ENCODE measurements around the gene KRT31.
A peak's percentile ranks its signal among the peaks of the same experiment; 100 is the strongest.
"Not testable (repeated sequence)": the region's sequence is repeated elsewhere in the genome, so short reads cannot be mapped to it uniquely, and the experiment has no call there.

Gene KRT31

GRCh38 chr17:41396996-41397660 lies at the start of gene KRT31:
KRT31 (minus strand) TSS chr17:41397608; CDS start chr17:41397539, 69 bp downstream.
- DNase-seq = no peak

- DNase-seq = no peak
These were observed 49.4 kb upstream of the KRT31 start for GRCh38 chr17:41446806-41447205.

- no peak for DNase-seq
These were observed 47.2 kb upstream of the KRT31 start for GRCh38 chr17:41444640-41445039.

- no peak for DNase-seq
These were observed 46.8 kb upstream of the KRT31 start for GRCh38 chr17:41444186-41444585.

GRCh38 chr17:41442739-41443138 lies 45.3 kb upstream of the KRT31 start:
- DNase-seq = no peak

- no peak for DNase-seq
These were observed 43.2 kb upstream of the KRT31 start, which contains the start of gene KRT38 for GRCh38 chr17:41440531-41441033. KRT38 (minus strand) TSS chr17:41440983; CDS start chr17:41440921, 62 bp downstream.

- DNase-seq = no peak
These were observed 42.0 kb upstream of the KRT31 start for GRCh38 chr17:41439375-41439774.

- DNase-seq = no peak
These were observed 40.4 kb upstream of the KRT31 start for GRCh38 chr17:41437769-41438168.

GRCh38 chr17:41437254-41437653 lies 39.8 kb upstream of the KRT31 start:
- DNase-seq = no peak

- DNase-seq = no peak
These were observed 37.0 kb upstream of the KRT31 start for GRCh38 chr17:41434415-41434814.

GRCh38 chr17:41434005-41434404 lies 36.6 kb upstream of the KRT31 start:
- DNase-seq = peak; percentile 38

GRCh38 chr17:41433586-41433985 lies 36.2 kb upstream of the KRT31 start:
- DNase-seq = no peak

- not testable (repeated sequence) for DNase-seq
These were observed 33.0 kb upstream of the KRT31 start for GRCh38 chr17:41430376-41430775.

- no peak for DNase-seq
These were observed 32.3 kb upstream of the KRT31 start for GRCh38 chr17:41429667-41430066.

- DNase-seq = no peak
These were observed 31.3 kb upstream of the KRT31 start for GRCh38 chr17:41428591-41429291.

- DNase-seq = no peak
These were observed 26.8 kb upstream of the KRT31 start, which contains the start of gene KRT37 for GRCh38 chr17:41424111-41424635. KRT37 (minus strand) TSS chr17:41424585; CDS start chr17:41424523, 62 bp downstream.

- DNase-seq = not testable (repeated sequence)
These were observed 25.2 kb upstream of the KRT31 start for GRCh38 chr17:41422586-41422985.

- DNase-seq = no peak
These were observed 24.2 kb upstream of the KRT31 start for GRCh38 chr17:41421617-41422016.

GRCh38 chr17:41421116-41421515 lies 23.7 kb upstream of the KRT31 start:
- no peak for DNase-seq

- no peak for DNase-seq
These were observed 22.7 kb upstream of the KRT31 start for GRCh38 chr17:41420134-41420533.

GRCh38 chr17:41419716-41420115 lies 22.3 kb upstream of the KRT31 start:
- DNase-seq = no peak

GRCh38 chr17:41418116-41418860 lies 20.9 kb upstream of the KRT31 start:
- DNase-seq = no peak

- no peak for DNase-seq
These were observed 20.2 kb upstream of the KRT31 start for GRCh38 chr17:41417576-41418015.

Data from NCI-H1092 (cell line).